LNCAP (cell line): ENCODE measurements around the gene ZNF664.

Experiments used
- TF ChIP-seq, protein P1 (sequence below): fragments of 450-650 bp; IDR thresholded peaks from 2 replicates; pipeline ENCODE4 v1.5.1; 2017; ENCODE audit warnings: mild to moderate bottlenecking

Gene ZNF664

DNA sequence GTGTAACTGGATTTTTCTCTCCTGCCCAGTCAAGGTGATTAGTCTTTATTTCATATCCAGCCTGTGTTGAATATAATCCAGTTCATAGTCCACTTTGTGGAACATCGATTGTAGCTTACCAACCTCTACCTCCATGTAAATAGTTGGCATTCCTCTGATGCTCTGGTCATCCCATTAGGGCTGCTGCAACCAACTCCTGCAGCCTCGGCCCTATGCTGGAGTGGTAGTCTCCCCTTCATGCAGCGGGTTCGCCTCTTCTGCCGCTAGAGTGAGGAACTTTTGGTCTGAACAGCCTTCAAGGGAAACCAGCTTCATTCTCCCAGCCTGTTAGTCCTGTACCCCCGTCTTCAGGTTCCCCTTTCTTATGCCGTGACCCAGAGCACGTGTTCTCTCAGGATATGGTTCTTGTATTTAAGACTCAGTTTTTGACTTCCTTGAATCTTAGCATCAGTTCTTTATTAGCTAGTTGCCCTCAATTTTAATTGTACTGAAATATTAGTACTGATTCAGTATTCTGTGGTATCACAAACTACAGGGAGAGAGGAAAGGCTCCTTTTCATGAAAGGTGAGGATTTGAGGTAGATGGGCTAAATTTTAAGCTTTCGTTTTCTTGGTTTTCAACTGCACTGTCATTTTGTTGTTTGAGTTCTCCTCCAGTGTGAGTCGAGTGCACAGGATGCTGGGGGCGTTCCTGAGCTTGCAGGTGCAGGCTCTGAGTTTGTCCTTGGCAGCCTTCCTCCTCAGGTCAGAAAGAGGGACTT is 33.2 kb downstream of the ZNF664 start:
- TF ChIP-seq, protein P1, sequence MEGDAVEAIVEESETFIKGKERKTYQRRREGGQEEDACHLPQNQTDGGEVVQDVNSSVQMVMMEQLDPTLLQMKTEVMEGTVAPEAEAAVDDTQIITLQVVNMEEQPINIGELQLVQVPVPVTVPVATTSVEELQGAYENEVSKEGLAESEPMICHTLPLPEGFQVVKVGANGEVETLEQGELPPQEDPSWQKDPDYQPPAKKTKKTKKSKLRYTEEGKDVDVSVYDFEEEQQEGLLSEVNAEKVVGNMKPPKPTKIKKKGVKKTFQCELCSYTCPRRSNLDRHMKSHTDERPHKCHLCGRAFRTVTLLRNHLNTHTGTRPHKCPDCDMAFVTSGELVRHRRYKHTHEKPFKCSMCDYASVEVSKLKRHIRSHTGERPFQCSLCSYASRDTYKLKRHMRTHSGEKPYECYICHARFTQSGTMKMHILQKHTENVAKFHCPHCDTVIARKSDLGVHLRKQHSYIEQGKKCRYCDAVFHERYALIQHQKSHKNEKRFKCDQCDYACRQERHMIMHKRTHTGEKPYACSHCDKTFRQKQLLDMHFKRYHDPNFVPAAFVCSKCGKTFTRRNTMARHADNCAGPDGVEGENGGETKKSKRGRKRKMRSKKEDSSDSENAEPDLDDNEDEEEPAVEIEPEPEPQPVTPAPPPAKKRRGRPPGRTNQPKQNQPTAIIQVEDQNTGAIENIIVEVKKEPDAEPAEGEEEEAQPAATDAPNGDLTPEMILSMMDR: no peak

GRCh38 chr12:124006846-124007713 is 34.1 kb downstream of the ZNF664 start:
- TF ChIP-seq, protein P1: no peak

- TF ChIP-seq, protein P1: no peak
Measured at GRCh38 chr12:124007826-124008570, 35.0 kb downstream of the ZNF664 start.

GRCh38 chr12:124008595-124008994 is 35.6 kb downstream of the ZNF664 start:
- TF ChIP-seq, protein P1: no peak

DNA sequence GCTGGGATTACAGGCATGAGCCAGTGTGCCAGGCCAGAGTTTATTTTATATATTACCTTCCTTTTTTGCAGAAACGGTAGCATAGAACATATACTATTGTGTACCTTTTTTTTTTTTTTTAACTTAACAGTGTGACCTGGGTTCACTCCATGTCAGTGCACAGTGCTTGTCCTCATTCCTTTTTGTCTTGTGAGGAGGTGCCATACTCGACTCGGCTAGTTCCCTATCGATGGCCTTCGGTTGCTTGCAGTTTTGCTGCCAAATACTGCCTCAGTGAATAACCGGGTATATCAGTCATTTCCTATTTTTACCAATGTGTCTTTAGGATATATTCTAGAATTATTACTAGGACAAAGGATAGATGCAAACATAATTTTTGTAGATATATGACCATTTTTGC is 36.8 kb downstream of the ZNF664 start:
- TF ChIP-seq, protein P1: no peak

- TF ChIP-seq, protein P1: no peak
Measured at GRCh38 chr12:124010687-124011086, 37.7 kb downstream of the ZNF664 start.

GRCh38 chr12:124011435-124012115 is 38.6 kb downstream of the ZNF664 start:
- TF ChIP-seq, protein P1: no peak
